ENCODE data around the gene TIPARP. TPM values are rescaled to one million over a fixed set of nuclear protein-coding genes. Genes with fewer than 3 reads are reported as not detected.

The TIPARP gene
- total RNA-seq, 1 donor from 2014 or later, result 27.2 TPM

DNA sequence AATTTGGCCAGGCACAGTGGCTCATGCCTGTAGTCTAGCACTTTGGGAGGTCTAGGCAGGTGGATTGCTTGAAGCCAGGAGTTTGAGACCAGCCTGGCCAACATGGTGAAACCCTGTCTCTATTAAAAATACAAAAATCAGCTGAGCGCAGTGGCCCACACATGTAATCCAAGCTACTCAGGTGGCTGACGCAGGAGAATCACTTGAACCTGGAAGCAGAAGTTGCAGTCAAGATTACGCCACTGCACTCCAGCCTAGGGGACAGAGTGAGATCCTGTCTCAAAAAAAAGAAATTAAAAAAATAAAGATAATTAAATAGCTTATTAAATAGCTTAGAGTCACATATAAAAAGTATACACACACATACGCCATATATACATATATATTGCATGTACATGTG lies 3.7 kb upstream of the TIPARP start:
- Histone ChIP-seq H3K4me3 (no peak overlapping the region), H3K27me3 (ENCODE audit: low read depth) (no peaks in the 10 kb centered on the region), H3K36me3 (no peaks in the 10 kb centered on the region), H3K4me1 (peaks cover 25% of the 10 kb centered on the region), H3K9me3 (replicated peaks) (no peaks in the 10 kb centered on the region), H3K27ac (replicated peaks) (no peak overlapping the region)
- TF ChIP-seq, protein P1, sequence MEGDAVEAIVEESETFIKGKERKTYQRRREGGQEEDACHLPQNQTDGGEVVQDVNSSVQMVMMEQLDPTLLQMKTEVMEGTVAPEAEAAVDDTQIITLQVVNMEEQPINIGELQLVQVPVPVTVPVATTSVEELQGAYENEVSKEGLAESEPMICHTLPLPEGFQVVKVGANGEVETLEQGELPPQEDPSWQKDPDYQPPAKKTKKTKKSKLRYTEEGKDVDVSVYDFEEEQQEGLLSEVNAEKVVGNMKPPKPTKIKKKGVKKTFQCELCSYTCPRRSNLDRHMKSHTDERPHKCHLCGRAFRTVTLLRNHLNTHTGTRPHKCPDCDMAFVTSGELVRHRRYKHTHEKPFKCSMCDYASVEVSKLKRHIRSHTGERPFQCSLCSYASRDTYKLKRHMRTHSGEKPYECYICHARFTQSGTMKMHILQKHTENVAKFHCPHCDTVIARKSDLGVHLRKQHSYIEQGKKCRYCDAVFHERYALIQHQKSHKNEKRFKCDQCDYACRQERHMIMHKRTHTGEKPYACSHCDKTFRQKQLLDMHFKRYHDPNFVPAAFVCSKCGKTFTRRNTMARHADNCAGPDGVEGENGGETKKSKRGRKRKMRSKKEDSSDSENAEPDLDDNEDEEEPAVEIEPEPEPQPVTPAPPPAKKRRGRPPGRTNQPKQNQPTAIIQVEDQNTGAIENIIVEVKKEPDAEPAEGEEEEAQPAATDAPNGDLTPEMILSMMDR (IDR thresholded peaks at IDR 0.05; ENCODE audit: borderline replicate concordance), result no peak
- no peak for DNase-seq
- intact Hi-C loops (cut with micrococcal nuclease), result loop anchor here (5.0 to 10.0 kb wide), 2 partner anchors 116 to 467 kb away; partner anchors contain the start of gene SSR3

DNA sequence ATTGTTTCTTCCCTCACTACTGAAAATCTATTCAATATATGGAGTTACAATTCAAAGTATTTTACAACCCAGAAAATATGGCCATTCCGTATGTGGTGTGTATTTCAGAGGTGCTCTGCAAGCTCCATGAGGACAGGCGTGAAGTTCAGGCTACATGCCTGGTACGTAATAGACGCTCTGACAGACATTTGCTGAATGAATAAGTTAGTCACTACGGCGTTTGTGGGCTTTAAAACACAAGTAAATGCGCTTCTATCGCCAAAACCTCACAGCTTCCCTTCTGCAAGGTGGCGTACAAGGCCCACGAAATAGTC lies 701 bp upstream of the TIPARP start:
- DNase-seq, result no peak
- Histone ChIP-seq H3K4me1 (peaks cover 52% of the 10 kb centered on the region), H3K27me3 (ENCODE audit: low read depth) (no peaks in the 10 kb centered on the region), H3K36me3 (peaks cover 11% of the 10 kb centered on the region), H3K9me3 (replicated peaks) (no peaks in the 10 kb centered on the region), H3K4me3 (peak overlapping the region; percentile 81), H3K27ac (replicated peaks) (peak overlapping the region; percentile 95)
- intact Hi-C loops (cut with micrococcal nuclease), result loop anchor here (5.0 to 10.0 kb wide), 2 partner anchors 119 to 464 kb away; partner anchors contain the start of gene SSR3
- TF ChIP-seq, protein P1 (IDR thresholded peaks at IDR 0.05; ENCODE audit: borderline replicate concordance), result no peak

DNA sequence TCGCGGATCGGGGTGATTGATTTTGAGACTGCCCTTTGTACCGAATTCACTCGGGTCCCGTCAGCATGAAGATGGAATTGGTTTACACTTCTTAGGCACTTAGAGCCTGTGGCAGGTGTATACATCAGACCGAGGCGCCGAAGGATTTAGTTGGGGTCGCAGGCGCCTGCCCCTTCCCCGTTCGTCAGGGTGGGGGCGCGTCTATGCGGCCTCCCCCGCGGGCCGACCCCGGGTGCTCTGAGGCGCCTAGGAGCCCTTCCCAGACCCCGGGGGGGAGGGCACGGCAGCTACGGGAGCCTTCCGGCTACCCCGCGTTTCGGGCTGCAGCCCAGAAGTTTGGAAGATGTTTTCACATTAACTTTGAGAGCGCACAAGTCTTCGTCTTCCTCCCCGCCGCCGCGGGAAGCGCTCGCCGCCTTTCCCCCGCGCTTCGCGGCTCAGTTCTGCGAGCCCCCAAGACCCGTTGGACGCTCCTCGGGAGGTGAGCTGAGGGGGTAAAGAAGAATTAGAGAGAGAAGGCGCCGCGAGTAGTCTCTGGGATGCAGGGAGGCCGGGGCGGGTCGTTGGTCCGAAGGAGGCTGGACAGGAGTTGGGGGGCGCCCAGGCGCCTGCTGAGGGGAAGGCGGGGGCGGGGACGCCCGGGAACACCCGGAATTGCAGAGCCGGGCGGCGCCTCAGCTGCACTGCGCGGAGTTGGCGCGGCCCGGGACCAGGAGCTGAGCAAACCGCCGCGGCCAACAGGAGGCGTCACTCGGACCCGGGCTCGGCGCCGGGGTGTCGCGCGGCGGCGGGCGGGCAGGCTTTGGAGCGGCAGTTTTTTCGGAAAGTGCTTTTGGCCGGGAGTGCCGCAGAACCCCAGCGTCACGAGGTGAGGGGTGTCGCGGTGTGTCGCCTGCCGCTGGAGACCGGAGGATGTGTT lies 780 bp downstream of the TIPARP start:
- intact Hi-C loops (cut with micrococcal nuclease), result loop anchor here (5.0 to 10.0 kb wide), 3 partner anchors 120 to 462 kb away; partner anchors contain the start of gene SSR3
- H3K27me3 ChIP-seq (ENCODE audit: low read depth), result no peaks in the 10 kb centered on the region
- TF ChIP-seq, protein P1 (IDR thresholded peaks at IDR 0.05; ENCODE audit: borderline replicate concordance), result peak; percentile 61
- H3K9me3 ChIP-seq (replicated peaks), result no peaks in the 10 kb centered on the region
- H3K27ac ChIP-seq (replicated peaks), result peak overlapping the region; percentile 95
- peaks cover 67% of the 10 kb centered on the region for H3K4me1 ChIP-seq
- peak overlapping the region; percentile 81 for H3K4me3 ChIP-seq
- H3K36me3 ChIP-seq, result peaks cover 17% of the 10 kb centered on the region
- DNase-seq, result peak; percentile 76

DNA sequence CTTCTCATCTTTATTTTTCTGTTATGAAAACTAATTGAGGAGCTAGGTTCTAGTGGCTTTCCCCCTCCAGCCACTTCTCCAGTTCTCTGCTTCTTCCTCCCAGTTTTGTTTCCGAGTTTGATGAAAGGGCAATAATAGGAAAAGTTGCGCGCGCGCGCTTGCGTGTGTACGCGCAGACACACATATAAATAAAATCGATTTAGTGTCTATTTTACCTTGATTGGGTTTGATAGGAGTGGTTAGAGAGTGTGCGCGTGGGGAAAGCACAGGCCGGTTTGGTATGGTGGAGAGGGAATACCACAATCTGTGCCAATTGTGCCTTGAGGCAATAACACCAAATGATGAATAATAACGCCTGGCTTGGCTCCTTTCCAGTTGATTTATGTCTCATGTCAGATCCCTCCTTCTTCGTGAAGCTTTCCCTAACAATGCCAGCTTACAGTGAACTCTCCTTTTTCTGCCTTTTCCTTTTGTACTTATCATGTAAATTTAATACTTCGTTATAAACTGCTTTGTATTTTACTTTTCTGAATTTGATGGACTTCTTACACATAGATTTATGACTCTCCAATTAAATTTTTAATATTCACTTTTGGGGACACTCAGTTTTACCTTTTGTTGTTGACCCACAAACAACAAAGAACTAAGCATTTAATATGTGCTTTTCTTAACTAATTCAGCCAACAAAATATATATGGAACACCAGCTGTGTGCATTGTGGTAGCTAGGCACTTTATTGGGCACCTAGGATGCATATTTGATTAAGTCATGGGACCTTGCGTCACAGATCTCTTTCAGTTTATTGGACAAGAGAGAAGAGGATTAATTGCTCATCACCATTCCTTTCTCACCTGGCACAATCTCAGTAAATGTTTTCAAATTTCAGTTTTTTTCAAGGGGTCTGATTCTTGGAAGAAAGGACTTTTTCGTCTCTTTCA lies 1.7 kb downstream of the TIPARP start:
- Histone ChIP-seq H3K36me3 (peaks cover 17% of the 10 kb centered on the region), H3K27ac (replicated peaks) (peak overlapping the region; percentile 95), H3K4me3 (peak overlapping the region; percentile 81), H3K4me1 (peaks cover 76% of the 10 kb centered on the region), H3K27me3 (ENCODE audit: low read depth) (no peaks in the 10 kb centered on the region), H3K9me3 (replicated peaks) (no peaks in the 10 kb centered on the region)
- TF ChIP-seq, protein P1 (IDR thresholded peaks at IDR 0.05; ENCODE audit: borderline replicate concordance), result no peak
- peak; percentile 21 for DNase-seq
- intact Hi-C loops (cut with micrococcal nuclease), result loop anchor here (5.0 to 10.0 kb wide), 2 partner anchors 121 to 406 kb away; partner anchors contain the start of gene SSR3

Data from left ventricle myocardium inferior (tissue), 1 donor.